GM19035 (cell line): ENCODE measurements around the gene ADAMTS2.

Experiments
- ATAC-seq: cut with Tn5 transposase; IDR thresholded peaks from one replicate; pipeline ENCODE4 v1.9.1; 2021; ENCODE audit not compliant: unreplicated experiment

The ADAMTS2 gene

GRCh38 chr5:179149278-179149677, 196.0 kb downstream of the ADAMTS2 start:
- no peak for ATAC-seq

GRCh38 chr5:179148703-179149170, 196.5 kb downstream of the ADAMTS2 start:
- ATAC-seq = no peak

- ATAC-seq = no peak
Measured at GRCh38 chr5:179147991-179148702, 197.1 kb downstream of the ADAMTS2 start.

- ATAC-seq = no peak
Measured at GRCh38 chr5:179146277-179146676, 199.0 kb downstream of the ADAMTS2 start.

GRCh38 chr5:179143446-179143845, 201.8 kb downstream of the ADAMTS2 start:
- ATAC-seq = no peak

GRCh38 chr5:179142434-179143198, 202.6 kb downstream of the ADAMTS2 start:
- ATAC-seq = no peak

GRCh38 chr5:179141867-179142266, 203.4 kb downstream of the ADAMTS2 start:
- ATAC-seq = no peak

GRCh38 chr5:179140293-179140692, 205.0 kb downstream of the ADAMTS2 start:
- ATAC-seq = no peak

- no peak for ATAC-seq
Measured at GRCh38 chr5:179139936-179140235, 205.4 kb downstream of the ADAMTS2 start.

- ATAC-seq = no peak
Measured at GRCh38 chr5:179139111-179139935, 205.9 kb downstream of the ADAMTS2 start.

GRCh38 chr5:179138568-179138925, 206.7 kb downstream of the ADAMTS2 start:
- no peak for ATAC-seq

- ATAC-seq = no peak
Measured at GRCh38 chr5:179137643-179138567, 207.4 kb downstream of the ADAMTS2 start.

GRCh38 chr5:179137016-179137642, 208.1 kb downstream of the ADAMTS2 start:
- no peak for ATAC-seq

- ATAC-seq = no peak
Measured at GRCh38 chr5:179135441-179136215, 209.6 kb downstream of the ADAMTS2 start.

GRCh38 chr5:179135006-179135405, 210.3 kb downstream of the ADAMTS2 start:
- no peak for ATAC-seq

GRCh38 chr5:179134511-179134910, 210.8 kb downstream of the ADAMTS2 start:
- no peak for ATAC-seq

GRCh38 chr5:179132586-179133355, 212.5 kb downstream of the ADAMTS2 start:
- no peak for ATAC-seq

GRCh38 chr5:179131886-179132585, 213.2 kb downstream of the ADAMTS2 start:
- no peak for ATAC-seq
